HK-2 (cell line): Measurements from ENCODE around the gene PCBP3.

Source experiments
- DNase-seq: peaks from one replicate; pipeline ENCODE4 v3.0.0-alpha.2; 2018; ENCODE audit not compliant: unreplicated experiment

Gene PCBP3

DNA sequence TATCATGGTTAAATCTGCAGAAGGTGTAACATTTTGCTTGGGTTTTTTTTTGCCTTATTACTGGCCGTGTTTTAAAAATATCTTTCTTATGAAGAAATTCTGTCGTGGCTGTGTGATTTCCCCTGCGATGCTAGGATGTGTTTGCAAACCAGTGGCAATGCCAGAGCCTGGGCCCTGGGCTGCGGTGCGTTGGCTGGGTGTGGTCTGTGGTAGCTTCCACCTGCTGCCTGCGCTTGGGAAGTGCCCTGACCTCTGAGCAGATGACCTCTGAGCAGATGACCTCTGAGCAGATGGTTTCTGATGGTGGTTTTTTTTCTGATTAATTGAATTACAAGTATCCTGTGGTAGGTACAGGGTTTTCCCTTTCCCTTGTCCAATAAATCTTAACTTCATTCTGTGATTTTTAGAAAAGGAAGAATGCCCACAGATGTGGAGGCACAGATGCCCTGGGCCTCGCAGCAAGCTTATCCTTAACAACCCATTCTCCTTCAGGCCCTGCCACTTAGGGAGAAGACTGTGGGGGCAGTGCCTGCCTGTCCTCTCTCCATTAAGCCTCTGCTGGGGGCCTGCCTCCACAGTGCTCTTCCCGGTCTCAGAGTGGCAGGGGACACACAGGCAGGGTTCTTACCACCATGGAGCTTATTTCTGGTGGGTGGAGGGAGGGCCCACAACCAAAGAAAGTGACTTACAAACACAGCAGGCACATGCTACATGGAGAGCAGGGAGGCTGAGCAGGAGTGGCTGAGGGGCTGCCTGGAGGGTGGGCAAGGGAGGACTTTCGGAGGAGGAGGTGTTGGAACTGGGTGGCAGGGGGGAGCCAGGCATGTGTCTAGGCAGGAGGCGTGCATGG lies 81.7 kb downstream of the PCBP3 start:
- DNase-seq: no peak

DNA sequence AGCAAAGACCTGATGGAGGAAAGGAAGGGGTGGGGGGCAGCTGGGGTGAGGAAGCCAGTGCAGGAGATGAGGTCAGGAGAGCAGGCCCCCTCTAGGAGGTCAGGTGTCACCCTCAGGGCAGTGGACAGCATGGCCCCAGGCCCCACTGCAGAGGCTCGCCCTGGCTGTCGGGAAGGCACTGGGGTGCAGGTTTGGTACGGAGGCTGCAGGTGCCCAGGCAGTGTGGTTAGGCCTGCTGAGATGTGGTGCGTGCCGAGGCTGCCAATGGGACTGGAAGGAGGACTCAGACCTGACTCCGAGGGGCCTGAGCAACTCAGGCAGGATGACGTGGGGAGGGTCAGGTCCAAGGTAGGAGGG lies 82.3 kb downstream of the PCBP3 start:
- DNase-seq: no peak

DNA sequence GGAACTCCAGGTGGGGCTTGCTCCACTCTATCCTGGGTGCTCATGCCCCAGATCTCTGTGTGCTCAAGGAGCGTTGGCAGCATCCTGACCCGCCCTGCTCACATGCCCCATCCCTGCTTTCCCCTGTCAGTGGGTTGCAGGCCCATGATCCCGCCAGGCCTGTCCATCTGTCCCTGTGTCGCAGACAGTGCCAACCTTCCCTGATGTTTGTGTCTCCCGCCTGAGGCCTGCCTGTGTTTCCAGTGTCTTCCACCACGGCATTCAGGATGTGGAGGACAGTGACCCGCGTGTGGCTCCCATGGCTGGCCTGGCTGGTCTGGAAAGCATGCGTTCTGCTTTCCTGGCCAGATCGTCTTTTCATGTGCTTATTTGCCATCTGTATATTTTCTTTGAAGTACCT lies 82.9 kb downstream of the PCBP3 start:
- DNase-seq: no peak

DNA sequence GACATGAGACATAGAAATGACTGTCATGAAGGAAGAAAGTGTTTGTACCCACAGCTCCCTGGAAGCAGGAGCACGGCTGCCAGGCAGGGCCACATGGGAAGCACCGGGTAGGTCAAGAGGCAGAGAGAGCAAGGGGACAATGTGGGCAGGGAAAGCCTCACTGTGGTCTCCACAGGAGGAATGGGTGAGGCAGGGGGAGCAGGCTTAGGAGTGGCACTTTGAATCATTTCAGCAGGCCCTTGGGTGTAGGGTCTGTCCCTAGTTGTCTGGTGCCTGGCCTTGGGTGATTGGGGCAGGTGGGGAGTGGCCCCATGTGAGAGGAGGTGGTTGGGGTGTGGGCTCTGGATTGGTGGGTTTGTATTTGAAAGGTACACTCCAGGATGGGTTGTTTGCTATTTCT lies 83.9 kb downstream of the PCBP3 start:
- no peak for DNase-seq

DNA sequence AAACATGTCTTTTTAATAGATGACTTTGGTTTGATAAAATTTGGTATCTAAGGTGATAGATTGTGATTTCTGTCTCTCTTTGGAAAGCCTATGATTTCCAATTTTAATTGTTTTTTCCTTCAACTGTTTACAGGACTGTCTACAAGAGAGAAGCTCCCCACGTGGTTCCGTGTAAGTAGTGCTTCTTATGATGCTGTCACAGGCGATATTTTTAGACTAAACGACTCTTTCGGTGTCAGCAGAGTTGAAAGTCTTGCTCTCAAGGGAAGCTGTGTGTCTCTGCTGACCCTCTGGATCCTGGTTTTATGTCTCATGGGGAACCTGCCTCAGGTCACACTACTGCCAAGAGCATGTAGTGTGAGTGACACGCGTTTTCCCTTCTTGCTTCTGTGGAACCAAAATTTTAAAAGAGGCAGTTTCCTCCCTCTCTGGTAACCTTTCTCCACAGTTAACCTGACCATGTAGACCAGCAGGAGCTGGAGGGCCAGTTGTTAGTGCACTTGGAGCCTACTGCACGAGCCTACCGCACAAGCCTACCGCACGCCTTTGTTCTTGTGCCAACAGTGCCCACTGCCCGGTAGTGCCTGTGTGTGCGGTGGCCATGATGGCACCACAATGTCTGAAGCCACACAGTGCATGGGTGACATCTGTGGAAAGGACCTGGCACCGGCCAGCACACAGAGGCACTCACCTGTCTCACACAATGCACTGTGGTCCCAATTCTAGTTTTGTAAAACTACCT lies 91.9 kb downstream of the PCBP3 start:
- no peak for DNase-seq

DNA sequence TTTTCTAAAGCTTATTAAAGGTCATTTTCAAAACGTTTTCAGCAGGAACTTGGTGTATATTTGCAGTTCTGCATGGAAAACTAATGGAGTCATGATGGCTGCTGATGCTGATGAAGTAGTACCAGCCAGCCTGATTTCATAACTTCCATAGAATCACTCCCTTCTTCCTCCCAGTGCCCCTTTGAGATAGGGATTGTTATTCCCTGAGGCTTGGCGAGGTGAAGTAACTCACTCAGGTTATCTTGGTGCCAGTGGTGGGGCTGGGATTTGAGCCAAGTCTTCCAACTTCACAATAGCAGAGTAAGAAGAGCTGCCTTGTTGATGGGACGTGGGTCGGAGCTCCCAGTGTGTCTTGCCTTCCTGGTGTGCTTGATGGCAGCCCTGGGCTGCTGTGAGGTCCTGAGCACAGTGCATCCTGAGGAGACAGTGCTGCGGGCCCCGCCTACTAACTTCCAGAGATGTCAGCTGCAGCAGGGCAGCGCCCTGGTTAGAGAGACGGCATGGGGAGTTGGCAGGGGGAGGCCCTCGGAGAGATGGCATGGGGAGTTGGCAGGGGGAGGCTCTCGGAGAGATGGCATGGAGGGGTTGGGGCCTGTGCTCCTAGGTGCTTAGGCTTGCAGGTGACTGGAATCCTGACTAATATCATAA lies 92.6 kb downstream of the PCBP3 start:
- DNase-seq: no peak

DNA sequence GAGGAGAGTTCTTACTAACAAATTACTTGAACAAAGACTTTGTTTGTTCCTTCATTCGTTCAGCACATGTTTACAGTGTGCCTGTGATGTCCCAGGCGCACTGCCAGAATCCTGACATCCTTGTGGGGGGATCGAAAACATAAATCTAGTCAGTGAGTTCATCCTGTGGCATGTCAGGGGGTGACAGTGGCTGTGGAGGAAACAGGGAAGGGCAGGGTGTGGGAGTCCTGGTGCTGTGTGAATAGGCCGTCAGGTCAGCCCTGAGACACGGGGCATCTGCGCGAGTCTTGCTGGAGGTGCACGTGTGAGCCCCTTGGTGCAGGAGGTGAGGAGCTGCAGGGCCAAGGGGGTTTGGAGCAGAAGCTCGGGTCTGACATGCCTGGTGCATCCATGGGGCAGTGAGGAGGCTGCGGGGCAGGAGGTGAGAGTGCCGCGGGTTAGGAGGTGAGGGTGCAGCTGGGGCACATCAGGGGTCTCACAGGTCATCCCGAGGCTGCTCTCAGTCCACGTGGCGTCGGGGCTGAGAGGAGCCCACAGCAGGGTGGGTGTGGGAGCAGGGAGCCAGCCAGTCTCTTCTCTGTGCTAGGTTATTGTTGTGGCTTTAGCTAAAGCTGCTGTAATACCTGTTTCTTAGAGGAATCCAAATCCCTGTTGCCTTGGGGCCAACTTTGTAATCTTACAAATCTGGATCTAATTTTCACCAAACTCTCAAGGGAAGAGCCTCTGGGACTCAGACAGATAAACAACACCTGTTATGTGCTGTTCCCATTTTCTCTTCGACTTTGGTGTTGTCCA lies 93.4 kb downstream of the PCBP3 start:
- DNase-seq: no peak

DNA sequence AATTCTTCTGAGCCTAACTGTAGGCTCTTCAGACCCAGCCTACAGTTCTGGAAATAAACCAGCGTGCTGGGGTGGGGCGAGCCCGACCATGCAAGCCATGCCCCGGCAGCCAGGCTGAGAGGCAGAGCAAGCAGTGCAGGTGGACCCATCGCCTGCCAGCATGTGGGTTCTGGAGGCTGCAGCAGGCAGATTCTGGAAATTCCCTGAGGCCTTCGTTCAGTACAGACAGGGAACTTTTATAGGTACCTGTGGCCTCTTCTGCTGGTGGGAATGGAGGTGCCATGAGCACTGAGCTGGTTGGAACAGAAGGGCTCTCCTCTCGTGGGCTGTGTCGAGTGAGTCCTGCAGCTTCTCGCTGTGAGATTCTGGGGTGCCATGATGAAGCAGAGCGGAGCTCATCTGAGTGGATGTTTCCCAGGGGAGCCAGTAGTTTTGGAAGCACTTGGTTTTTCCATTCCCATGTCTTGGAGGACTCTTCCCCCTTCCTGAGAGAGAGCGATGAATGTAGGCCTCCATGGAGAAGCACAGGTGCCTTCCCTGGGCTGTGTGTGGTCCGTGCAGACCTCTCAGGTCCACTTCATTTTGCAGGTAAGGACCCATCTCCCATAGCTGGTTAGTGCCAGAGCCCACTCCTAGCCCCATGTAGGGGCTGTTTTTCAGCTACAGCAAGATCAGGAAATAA lies 94.1 kb downstream of the PCBP3 start:
- no peak for DNase-seq

DNA sequence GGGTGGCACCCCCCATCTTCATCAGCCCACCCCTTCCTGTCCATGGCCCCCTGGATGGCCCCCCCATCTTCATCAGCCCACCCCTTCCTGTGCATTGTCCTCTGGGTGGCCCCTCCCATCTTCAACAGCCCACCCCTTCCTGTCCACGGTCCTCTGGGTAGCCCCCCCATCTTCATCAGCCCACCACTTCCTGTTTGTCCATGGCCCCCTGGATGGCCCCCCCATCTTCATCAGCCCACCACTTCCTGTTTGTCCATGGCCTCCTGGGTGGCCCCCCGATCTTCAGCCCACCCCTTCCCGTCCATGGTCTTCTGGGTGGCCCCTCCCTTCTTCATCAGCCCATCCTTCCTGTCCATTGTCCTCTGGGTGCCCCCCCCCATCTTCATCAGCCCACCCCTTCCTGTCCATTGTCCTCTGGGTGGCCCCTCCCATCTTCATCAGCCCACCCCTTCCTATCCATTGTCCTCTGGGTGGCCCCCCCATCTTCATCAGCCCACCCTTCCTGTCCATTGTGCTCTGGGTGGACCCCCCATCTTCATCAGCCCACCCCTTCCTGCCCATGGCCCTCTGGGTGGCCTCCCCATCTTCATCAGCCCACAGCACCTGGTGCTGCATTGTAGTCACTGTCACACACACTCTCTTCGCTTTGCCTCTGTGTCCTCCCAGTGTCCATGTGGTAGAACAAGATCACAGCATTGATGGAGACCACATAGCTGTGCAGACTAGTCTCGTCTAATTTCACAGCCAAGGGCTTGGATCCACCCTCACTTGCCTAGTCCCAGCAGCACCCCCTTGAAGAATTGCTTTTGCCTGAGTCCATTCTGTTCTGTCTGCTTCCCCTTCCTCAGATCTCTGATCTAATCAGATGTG lies 95.9 kb downstream of the PCBP3 start:
- no peak for DNase-seq

DNA sequence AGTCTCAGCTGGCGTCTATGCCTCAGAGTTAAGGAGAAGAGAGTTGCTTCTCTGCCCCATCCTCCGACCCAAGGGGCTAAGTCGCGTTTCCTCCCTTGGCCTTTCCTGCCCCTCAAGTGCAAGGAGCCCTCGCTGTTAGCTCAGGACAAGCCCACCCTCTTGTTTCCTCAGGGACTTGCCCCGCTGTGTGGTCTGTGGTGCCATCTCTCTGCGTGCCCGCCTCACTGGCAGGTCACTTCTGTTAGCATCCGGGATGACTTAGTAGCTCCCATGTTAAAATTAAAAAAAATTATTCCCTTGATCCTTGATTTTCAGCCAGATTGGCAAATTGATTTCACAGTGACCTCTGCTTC lies 96.5 kb downstream of the PCBP3 start:
- DNase-seq: no peak

DNA sequence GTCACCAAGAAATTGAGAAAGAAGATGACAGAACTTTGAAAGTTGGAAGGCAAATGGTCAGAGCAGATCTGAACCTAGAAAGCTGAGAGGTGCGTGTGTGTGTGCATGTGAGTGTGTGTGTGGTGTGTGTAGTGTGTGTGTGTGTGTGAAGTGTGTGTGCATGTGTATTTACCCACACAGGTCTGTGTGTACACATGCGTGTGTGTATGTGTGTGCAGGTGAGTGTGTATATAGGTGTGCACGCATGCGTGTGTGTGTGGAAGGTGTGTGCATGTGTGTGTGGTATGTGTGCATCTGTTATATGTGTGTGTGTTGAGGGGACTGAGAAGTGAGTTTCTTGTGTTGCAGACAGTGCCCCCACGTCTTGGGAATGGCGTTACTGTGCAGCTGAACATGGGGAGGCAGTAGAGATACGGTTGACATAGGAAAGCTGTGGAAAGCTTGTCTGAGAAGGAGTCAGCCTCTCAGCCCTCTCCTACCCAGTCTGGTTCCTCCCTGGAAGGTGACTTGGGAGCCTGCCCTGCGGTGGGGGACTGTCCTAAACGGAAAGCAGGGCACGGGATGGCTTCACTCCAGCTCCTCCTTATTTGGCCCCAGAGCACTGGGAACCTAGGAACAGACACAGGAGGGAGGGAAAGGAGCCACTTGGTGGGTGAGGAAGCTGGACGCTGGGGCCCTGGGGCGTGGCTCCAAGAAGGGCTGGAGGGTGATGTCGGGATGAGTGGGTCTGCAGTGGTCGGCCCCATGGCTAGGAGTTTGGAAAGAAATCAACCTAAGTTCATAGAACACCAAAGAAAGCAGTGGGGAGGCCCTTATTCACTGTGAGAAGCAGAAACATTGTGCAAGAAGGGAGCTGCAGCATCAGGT lies 97.2 kb downstream of the PCBP3 start:
- no peak for DNase-seq

DNA sequence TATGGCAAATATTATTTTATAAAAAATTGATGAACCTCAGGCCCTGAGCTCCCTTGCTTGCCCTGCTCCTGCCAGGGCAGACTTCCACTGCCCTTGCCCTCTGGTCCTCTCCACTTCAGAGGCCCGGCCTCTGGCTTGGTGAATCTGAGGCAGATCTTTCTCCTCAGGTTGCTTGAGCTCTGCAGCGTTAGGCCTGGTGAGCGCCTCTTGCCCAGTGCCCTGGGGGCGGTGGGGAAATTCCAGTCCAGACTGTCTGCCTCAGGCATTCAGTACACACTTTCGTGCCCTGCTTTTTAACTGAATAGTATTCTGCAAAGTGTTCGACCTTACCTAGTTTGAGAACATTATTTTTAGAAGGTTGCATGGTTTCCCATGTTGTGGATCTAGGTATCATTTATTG lies 98.2 kb downstream of the PCBP3 start:
- no peak for DNase-seq

DNA sequence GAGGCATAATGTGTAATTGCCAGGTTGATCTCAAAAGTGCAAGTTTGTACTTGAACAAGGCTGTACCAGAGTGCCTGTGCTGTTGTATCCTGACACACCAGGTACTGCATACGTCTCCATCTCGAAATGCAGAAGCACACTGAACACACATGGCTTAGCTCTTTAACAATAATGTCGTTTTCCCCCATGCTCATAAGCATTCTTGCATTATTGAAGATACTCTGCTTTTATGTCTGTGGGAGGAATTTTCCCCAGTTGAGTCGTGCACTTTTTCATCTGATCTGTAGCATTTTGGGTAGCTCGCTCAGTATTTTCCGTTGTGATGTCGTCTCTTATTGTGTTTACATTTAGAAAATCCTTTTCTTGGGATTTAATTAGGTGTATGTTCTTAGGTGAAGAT lies 98.7 kb downstream of the PCBP3 start:
- no peak for DNase-seq

DNA sequence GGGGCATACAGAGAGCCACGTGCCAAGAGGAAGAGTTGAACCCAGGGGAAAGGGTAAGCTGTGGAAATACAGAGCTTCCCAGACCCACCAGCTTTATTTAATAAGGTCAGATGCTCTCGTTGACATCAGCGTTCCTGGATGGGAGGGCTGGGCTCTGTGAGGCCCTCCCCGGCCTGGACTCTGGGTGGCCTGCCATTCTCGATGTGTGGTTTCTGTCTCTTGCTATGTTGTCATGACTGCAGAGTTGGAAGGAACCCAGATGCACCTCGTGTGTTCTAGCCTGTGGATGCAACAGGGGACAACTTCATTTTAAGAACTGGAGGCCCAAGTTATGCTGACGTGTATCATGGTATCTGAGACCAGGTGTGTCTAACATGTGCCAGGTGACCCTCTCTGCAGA lies 101.7 kb downstream of the PCBP3 start:
- no peak for DNase-seq

DNA sequence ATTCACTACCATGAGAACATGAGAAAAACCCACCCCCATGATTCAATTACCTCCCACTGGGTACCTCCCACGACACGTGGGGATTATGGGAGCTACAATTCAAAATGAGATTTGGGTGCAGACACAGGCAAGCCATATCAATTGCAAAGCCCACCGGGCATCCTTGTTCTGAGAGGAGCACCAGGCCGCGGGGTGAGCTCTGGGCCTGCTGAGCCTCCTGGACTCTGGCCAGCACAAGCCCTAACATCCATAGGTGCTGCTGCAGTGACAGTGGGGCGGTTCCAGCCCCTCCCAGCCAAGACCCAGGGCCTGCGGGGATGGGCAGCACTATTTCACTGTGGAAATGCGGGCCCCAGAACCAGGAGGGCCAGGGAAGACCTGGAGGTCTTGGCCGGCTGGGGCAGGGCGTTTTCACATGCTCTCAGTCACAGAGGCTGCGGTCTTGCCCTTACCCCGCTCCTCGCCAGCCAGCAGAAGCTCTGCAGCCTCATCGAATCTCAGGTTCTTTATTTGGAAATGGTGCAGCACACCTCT lies 103.8 kb downstream of the PCBP3 start:
- DNase-seq: no peak

DNA sequence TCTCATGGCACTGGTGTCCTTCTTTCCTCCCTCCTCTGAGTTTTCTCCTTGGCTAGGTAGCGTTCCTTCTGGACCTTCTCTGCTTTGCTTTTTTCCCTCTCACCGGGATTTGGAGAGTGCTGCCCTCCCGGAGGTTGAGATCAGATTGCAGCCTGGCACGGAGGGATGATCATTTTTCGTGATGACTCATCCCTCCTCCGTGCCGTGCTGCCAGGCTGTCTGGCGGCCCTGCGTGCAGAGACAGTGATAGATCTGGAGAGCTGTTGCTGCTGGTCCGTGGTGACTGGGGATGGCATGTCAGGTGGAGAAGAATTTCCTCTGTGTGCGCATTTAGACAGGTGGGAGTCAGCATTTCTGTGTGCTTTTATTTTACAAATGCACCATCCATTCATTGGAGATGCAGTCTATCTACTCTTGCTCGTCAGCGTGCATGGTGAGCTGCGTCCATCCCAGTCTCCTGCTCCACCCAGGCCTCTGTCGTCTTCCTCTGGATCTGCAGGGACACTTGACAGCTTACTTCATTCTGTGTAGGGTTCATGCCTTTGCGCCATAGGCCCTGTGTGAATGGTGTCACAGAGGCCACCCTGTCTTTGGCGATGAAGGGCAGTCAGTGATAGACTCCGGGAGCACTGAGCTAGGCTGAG lies 104.4 kb downstream of the PCBP3 start:
- DNase-seq: peak; percentile 14

DNA sequence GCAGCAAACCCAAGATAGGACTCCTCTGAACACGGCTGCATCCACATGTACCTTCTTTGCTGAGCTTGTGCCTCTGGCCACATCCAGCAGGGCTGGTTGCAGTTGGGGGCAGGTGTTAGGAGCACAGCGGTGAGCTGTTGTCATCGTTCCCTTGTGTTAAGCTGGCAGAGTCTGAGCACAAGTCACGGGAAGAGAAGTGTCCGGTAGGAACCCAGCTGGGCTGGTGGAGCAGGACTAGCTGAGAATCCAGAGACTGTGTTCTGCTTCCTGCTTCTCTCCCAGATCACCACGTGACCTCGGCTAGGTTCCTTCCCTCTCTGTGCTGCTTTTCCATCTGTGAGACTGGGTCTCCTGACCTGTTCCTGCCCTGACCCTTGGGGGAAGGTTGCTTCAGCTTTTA lies 105.1 kb downstream of the PCBP3 start:
- no peak for DNase-seq

DNA sequence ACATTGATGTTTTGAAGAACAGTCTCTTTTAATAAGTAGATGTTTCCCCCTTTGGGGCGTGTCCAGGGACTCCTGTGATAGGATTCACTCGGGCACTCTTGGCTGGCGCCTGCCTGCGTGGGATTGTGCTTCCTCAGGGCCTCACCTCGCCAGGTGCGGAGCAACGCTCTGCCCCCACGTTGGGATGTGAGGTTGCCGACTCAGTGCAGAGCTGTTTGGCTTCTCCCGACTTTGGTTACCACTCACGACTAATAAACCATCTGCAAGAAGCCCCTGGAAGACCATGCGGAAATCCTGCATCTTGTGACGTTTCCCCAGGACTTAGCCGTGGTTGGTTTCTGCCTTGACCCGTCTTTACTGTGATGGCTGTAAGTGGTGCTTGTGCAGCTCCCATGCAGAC lies 106.4 kb downstream of the PCBP3 start:
- DNase-seq: no peak

DNA sequence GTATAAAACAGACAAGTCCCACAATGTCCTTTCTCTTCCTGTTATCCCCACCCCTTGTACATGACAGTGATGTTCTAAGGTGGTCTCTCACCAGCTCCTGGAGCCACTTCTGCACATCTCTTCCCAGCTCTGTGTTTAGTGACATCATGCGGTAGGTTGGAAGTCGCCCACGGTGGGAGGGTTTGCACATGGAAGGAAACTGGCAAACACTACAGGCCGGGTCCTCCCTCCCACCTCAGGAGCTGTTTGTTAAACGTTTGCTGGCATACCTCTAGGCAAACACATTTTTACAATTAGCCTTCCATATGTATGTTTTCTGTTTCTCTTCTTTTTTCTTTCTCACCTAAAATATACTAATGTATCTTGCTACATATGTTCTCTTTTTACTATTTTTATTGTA lies 107.4 kb downstream of the PCBP3 start:
- no peak for DNase-seq
